BLaER1 treated with 17β-estradiol and CSF1 and Interleukin-3, amounts not matched to agents 10 nM and 100 nM (cell line): ENCODE data around the gene ATG5.

ENCODE experiments used
- H3K27ac ChIP-seq, 11 experiments: shearing (Covaris generic); formaldehyde crosslinking; 2 replicates each; pipeline ENCODE4 v1.8.1; 2022
- H3K27me3 ChIP-seq, 11 experiments: shearing (Covaris generic); formaldehyde crosslinking; 2 replicates each; pipeline ENCODE4 v1.8.1; 2022
- H3K36me3 ChIP-seq, 11 experiments: shearing (Covaris generic); formaldehyde crosslinking; 2 replicates each; pipeline ENCODE4 v1.8.1; 2022
- H3K4me1 ChIP-seq, 10 experiments: shearing (Covaris generic); formaldehyde crosslinking; 2 replicates each; pipeline ENCODE4 v1.8.1; 2022
- H3K4me2 ChIP-seq, 11 experiments: shearing (Covaris generic); formaldehyde crosslinking; 2 replicates each; pipeline ENCODE4 v1.8.1; 2022
- H3K4me3 ChIP-seq, 10 experiments: shearing (Covaris generic); formaldehyde crosslinking; 2 replicates each; pipeline ENCODE4 v1.8.1; 2022
- H3K9ac ChIP-seq, 11 experiments: shearing (Covaris generic); formaldehyde crosslinking; 2 replicates each; pipeline ENCODE4 v1.8.1; 2022
- H3K9me3 ChIP-seq, 11 experiments: shearing (Covaris generic); formaldehyde crosslinking; replicated peaks in 1 of 11; 2 replicates each; pipeline ENCODE4 v1.8.1; 2022
- H4K20me1 ChIP-seq, 11 experiments: shearing (Covaris generic); formaldehyde crosslinking; 2 replicates each; pipeline ENCODE4 v1.8.1; 2022
- Cebpa-rat ChIP-seq, 11 experiments: shearing (Covaris generic); IDR thresholded peaks; 2 replicates each; pipeline ENCODE4 v1.8.1; 2022

The ATG5 gene

GRCh38 chr6:106293116-106293515 is 32.4 kb downstream of the ATG5 start:
- no peaks in the 10 kb centered on the region for H3K4me1 ChIP-seq

DNA sequence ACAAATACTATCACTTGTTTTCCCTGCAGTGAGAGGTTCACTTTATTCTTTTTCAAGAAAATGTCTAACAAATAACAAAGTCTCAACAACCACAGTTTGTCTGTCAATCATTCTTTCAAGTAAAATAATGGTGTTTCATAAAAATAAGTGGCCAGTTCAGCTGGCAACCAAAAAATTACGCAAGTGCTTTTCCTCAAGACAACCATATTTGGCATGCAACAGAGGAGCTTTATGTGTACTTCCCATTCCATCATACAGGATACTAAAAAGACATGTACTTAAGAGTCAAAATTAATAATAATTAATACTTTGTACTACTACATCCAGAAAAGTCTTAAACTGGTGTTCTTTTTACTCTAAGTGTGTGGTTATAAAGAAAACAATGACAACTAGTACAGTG is 34.6 kb downstream of the ATG5 start:
- Histone ChIP-seq H4K20me1 (peaks cover 0 to 18% (median 0%) of the 10 kb centered on the region in 11 experiments; a peak in 6 of 22 replicates), H3K36me3 (peaks cover 44 to 86% (median 68%) of the 10 kb centered on the region in 11 experiments), H3K4me1 (no peaks in the 10 kb centered on the region), H3K9me3 (peaks cover 26 to 38% (median 29%) of the 10 kb centered on the region in 11 experiments), H3K27ac (no peak overlapping the region), H3K9ac (no peak overlapping the region), H3K4me3 (no peak overlapping the region), H3K27me3 (no peaks in the 10 kb centered on the region), H3K4me2 (no peak overlapping the region)
- TF ChIP-seq Cebpa-rat (IDR thresholded peaks at IDR 0.05), result no peak

More at GRCh38 chr6:106293116-106293515, 32.4 kb downstream of the ATG5 start:
- H3K9ac ChIP-seq, result no peak overlapping the region
- TF ChIP-seq Cebpa-rat (IDR thresholded peaks at IDR 0.05), result no peak
- no peak overlapping the region for H3K4me2 ChIP-seq
- peaks cover 34 to 70% (median 56%) of the 10 kb centered on the region in 11 experiments for H3K36me3 ChIP-seq
- H3K9me3 ChIP-seq, result peaks cover 26 to 34% (median 28%) of the 10 kb centered on the region in 11 experiments
- H3K27me3 ChIP-seq, result no peaks in the 10 kb centered on the region
- no peak overlapping the region for H3K4me3 ChIP-seq
- H3K27ac ChIP-seq, result no peak overlapping the region
- peaks cover 0 to 8% (median 0%) of the 10 kb centered on the region in 11 experiments; a peak in 4 of 22 replicates for H4K20me1 ChIP-seq

DNA sequence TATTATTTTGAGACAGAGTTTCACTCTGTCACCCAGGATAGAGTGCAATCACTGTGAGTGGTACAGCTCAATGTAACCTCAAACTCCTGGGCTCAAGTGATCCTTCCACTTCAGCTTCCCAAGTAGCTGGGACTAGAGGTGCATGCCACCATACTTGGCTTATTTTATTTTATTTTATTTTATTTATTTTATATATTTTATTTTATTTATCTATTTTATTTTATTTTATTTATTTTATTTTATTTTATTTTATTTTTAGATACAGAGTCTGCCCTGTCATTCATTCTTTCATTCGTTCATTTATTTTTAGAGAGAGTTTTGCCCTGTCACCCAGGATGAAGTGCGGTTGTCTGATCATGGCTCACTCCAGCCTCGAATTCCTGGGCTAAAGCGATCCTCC is 35.5 kb downstream of the ATG5 start:
- no peaks in the 10 kb centered on the region for H3K27me3 ChIP-seq
- TF ChIP-seq Cebpa-rat (IDR thresholded peaks at IDR 0.05), result no peak
- no peak overlapping the region for H3K4me2 ChIP-seq
- H3K9me3 ChIP-seq, result peaks cover 26 to 45% (median 29%) of the 10 kb centered on the region in 11 experiments
- no peak overlapping the region for H3K27ac ChIP-seq
- no peak overlapping the region for H3K4me3 ChIP-seq
- H3K4me1 ChIP-seq, result no peaks in the 10 kb centered on the region
- peaks cover 47 to 91% (median 72%) of the 10 kb centered on the region in 11 experiments for H3K36me3 ChIP-seq
- H3K9ac ChIP-seq, result no peak overlapping the region
- H4K20me1 ChIP-seq, result peaks cover 0 to 24% (median 0%) of the 10 kb centered on the region in 11 experiments; a peak in 6 of 22 replicates

GRCh38 chr6:106287215-106287614 is 38.3 kb downstream of the ATG5 start:
- TF ChIP-seq Cebpa-rat (IDR thresholded peaks at IDR 0.05), result no peak
- no peaks in the 10 kb centered on the region for H3K4me1 ChIP-seq
- no peak overlapping the region for H3K4me3 ChIP-seq
- no peak overlapping the region for H3K4me2 ChIP-seq
- no peak overlapping the region for H3K9ac ChIP-seq
- no peak overlapping the region for H3K27ac ChIP-seq
- peaks cover 20 to 40% (median 21%) of the 10 kb centered on the region in 11 experiments for H3K9me3 ChIP-seq
- no peaks in the 10 kb centered on the region for H3K27me3 ChIP-seq
- peaks cover 0 to 52% (median 10%) of the 10 kb centered on the region in 11 experiments; a peak in 10 of 22 replicates for H4K20me1 ChIP-seq
- peaks cover 43 to 87% (median 59%) of the 10 kb centered on the region in 11 experiments for H3K36me3 ChIP-seq

DNA sequence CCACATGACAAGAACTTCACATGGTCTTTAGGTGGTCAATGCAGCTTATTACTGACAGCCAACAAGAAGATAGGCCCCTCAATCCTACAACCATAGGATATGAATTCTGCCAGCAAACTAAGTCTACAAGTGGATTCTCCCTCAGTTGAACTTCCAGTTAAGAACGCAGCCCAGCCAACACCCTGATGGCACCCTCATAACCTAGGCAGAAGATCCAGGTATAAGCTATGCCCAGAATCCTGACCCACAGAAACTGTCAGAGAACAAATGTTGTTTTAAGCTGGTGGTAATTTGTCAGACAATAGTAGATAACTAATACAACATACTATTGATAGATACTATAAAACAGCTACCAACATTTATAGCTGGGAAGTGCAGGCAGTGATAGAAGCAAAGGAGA is 38.8 kb downstream of the ATG5 start:
- TF ChIP-seq Cebpa-rat (IDR thresholded peaks at IDR 0.05), result no peak
- no peak overlapping the region for H3K4me2 ChIP-seq
- no peaks in the 10 kb centered on the region for H3K27me3 ChIP-seq
- peaks cover 16 to 35% (median 17%) of the 10 kb centered on the region in 11 experiments for H3K9me3 ChIP-seq
- no peak overlapping the region for H3K9ac ChIP-seq
- peaks cover 0 to 57% (median 13%) of the 10 kb centered on the region in 11 experiments; a peak in 10 of 22 replicates for H4K20me1 ChIP-seq
- no peak overlapping the region for H3K4me3 ChIP-seq
- peaks cover 39 to 86% (median 55%) of the 10 kb centered on the region in 11 experiments for H3K36me3 ChIP-seq
- no peak overlapping the region for H3K27ac ChIP-seq
- H3K4me1 ChIP-seq, result no peaks in the 10 kb centered on the region

- Histone ChIP-seq H3K9ac (no peak overlapping the region), H3K9me3 (peaks cover 0 to 19% (median 0%) of the 10 kb centered on the region in 11 experiments; a peak in 6 of 22 replicates), H3K36me3 (peaks cover 34 to 68% (median 43%) of the 10 kb centered on the region in 11 experiments), H3K27ac (no peak overlapping the region), H4K20me1 (peaks cover 0 to 70% (median 13%) of the 10 kb centered on the region in 11 experiments; a peak in 10 of 22 replicates), H3K4me1 (no peaks in the 10 kb centered on the region), H3K4me3 (no peak overlapping the region), H3K4me2 (no peak overlapping the region), H3K27me3 (no peaks in the 10 kb centered on the region)
- no peak for TF ChIP-seq Cebpa-rat (IDR thresholded peaks at IDR 0.05)
Observed at GRCh38 chr6:106283481-106283880, 42.1 kb downstream of the ATG5 start.

DNA sequence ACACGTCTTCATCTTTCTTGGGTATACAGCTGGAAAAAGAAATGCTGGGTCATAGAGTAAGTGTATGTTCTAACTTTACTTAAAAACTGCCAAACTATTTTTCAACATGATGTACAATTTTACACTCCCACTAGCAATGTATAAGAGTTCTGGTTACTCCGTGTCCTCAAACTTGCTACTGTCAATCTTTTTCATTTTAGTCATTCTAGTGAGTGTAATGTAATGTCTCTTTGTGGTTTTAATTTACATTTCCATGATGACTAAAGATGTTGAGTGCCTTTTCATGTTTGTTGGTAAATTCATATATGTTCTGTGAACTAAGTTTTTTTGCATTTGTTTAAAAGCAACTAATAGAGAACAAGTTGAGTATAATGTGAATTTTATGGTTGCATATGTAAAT is 43.9 kb downstream of the ATG5 start:
- no peak overlapping the region for H3K4me3 ChIP-seq
- peaks cover 0 to 62% (median 13%) of the 10 kb centered on the region in 11 experiments; a peak in 10 of 22 replicates for H4K20me1 ChIP-seq
- H3K4me1 ChIP-seq, result no peaks in the 10 kb centered on the region
- H3K4me2 ChIP-seq, result no peak overlapping the region
- no peak for TF ChIP-seq Cebpa-rat (IDR thresholded peaks at IDR 0.05)
- peaks cover 40 to 70% (median 46%) of the 10 kb centered on the region in 11 experiments for H3K36me3 ChIP-seq
- no peaks in the 10 kb centered on the region for H3K27me3 ChIP-seq
- H3K9ac ChIP-seq, result no peak overlapping the region
- H3K27ac ChIP-seq, result no peak overlapping the region
- peaks cover 0 to 14% (median 0%) of the 10 kb centered on the region in 11 experiments; a peak in 6 of 22 replicates for H3K9me3 ChIP-seq

DNA sequence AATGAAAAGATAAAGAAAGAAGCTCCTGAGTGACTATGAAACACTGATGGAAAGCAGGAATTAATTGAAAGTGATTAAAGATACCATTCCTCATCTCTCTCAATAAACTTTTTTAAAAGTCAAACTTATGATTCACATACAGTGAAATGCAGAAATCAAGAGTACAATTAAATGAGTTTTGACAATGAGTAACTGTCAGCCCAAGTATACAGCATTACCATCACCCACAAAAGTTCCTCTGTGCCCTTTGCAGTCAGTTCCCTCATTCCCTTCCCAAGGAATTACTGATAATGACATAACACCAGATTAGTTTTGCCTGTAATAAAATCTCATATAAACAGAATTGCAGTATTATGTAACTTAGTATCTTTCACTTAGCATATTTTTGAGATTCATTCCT is 44.5 kb downstream of the ATG5 start:
- peaks cover 0 to 9% (median 0%) of the 10 kb centered on the region in 11 experiments; a peak in 5 of 22 replicates for H3K9me3 ChIP-seq
- H3K9ac ChIP-seq, result no peak overlapping the region
- no peak overlapping the region for H3K27ac ChIP-seq
- H3K4me1 ChIP-seq, result no peaks in the 10 kb centered on the region
- no peaks in the 10 kb centered on the region for H3K27me3 ChIP-seq
- H3K4me2 ChIP-seq, result no peak overlapping the region
- H3K4me3 ChIP-seq, result no peak overlapping the region
- peaks cover 0 to 56% (median 13%) of the 10 kb centered on the region in 11 experiments; a peak in 10 of 22 replicates for H4K20me1 ChIP-seq
- TF ChIP-seq Cebpa-rat (IDR thresholded peaks at IDR 0.05), result no peak
- peaks cover 38 to 70% (median 42%) of the 10 kb centered on the region in 11 experiments for H3K36me3 ChIP-seq

DNA sequence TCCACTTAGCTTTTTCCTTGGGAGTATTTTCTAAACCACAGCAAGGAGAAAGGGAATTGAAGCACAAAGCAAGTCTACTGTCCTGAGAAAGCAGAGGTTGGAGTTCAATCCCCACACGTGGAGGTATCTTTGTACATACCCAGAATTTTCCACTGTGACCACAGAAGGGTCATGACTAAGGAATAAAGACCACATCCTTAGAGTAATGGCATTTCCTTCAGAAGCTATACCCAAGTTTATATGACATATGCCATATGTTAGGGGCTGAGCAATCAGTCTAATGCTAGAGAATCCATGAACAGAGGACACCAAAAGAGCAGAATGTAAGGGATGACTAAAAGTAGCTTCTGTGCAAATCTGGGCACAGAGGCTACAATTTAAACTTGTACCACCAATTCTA is 46.4 kb downstream of the ATG5 start:
- TF ChIP-seq Cebpa-rat (IDR thresholded peaks at IDR 0.05), result no peak
- Histone ChIP-seq H3K4me2 (no peak overlapping the region), H3K4me3 (no peak overlapping the region), H3K9me3 (0 out of 22 replicates have a peak, but pooled peaks cover 0 to 3% (median 0%) of the 10 kb centered on the region in 11 experiments), H3K27me3 (no peaks in the 10 kb centered on the region), H4K20me1 (peaks cover 0 to 38% (median 10%) of the 10 kb centered on the region in 11 experiments; a peak in 10 of 22 replicates), H3K9ac (no peak overlapping the region), H3K27ac (no peak overlapping the region), H3K36me3 (peaks cover 30 to 64% (median 40%) of the 10 kb centered on the region in 11 experiments), H3K4me1 (no peaks in the 10 kb centered on the region)

DNA sequence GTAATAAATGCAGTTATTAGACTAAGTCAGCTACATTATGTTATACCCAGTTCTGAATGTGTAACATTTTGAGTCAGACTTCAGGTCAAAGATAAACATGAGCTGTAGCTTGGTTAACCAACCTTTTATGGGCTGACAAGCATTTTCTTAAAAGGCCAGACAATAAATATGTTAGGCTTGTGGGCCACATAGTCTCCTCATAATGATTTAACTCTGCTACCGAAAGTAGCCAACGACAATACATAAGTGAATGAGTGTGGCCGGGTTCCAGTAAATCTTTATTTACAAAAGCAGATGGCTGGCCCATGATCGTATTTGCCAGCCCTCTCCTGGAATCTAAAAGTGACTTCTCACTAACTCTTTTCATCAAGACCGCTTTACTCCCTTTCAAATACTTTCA is 49.9 kb downstream of the ATG5 start:
- no peak overlapping the region for H3K27ac ChIP-seq
- TF ChIP-seq Cebpa-rat (IDR thresholded peaks at IDR 0.05), result no peak
- H3K4me2 ChIP-seq, result no peak overlapping the region
- H4K20me1 ChIP-seq, result peaks cover 0 to 32% (median 0%) of the 10 kb centered on the region in 11 experiments; a peak in 7 of 22 replicates
- H3K27me3 ChIP-seq, result no peaks in the 10 kb centered on the region
- H3K4me1 ChIP-seq, result no peaks in the 10 kb centered on the region
- H3K9me3 ChIP-seq, result peaks cover 0 to 3% (median 0%) of the 10 kb centered on the region in 11 experiments; a peak in 3 of 22 replicates
- H3K4me3 ChIP-seq, result no peak overlapping the region
- H3K36me3 ChIP-seq, result peaks cover 26 to 81% (median 48%) of the 10 kb centered on the region in 11 experiments
- no peak overlapping the region for H3K9ac ChIP-seq
